ENCODE results near the gene SPDYE17. TPM values are rescaled to one million over a fixed set of nuclear protein-coding genes. Genes with fewer than 3 reads are reported as not detected.
"Not testable (repeated sequence)": the region's sequence is repeated elsewhere in the genome, so short reads cannot be mapped to it uniquely, and the experiment has no call there.

SPDYE17 gene
- total and polyA plus RNA-seq, 2 donors (not counting 1 experiment from before 2014, with no cell fraction given), result not detected

GRCh38 chr7:76985924-76986717 is 46.0 kb downstream of the SPDYE17 start:
- H3K4me2 ChIP-seq (replicated peaks; ENCODE audit: low read depth, low read length, poor library complexity, severe bottlenecking); H3K4me3 ChIP-seq (ENCODE audit: control extremely low read depth in 1 of 5, extremely low read depth in 1 of 5, insufficient read depth in 1 of 5, low read depth in 2 of 5, low read length in 4 of 5); H3K27me3 Mint-ChIP-seq; H3K79me2 ChIP-seq (ENCODE audit: control insufficient read depth, insufficient read depth, low read length); H3K4me3 Mint-ChIP-seq; POLR2A ChIA-PET; H2AFZ ChIP-seq (ENCODE audit: insufficient read depth, low read depth, low read length, poor library complexity, severe bottlenecking); H3K27ac ChIP-seq (ENCODE audit: low read length in 2 of 2); H3K36me3 ChIP-seq (replicated peaks in 1 of 2; ENCODE audit: control extremely low read depth in 1 of 2, control insufficient read depth in 1 of 2, extremely low read depth in 1 of 2, insufficient read depth in 2 of 2, low read length in 1 of 2); H3K9ac ChIP-seq (ENCODE audit: low read length); H3K9me3 Mint-ChIP-seq (ENCODE audit: insufficient read depth); H4K20me1 ChIP-seq (ENCODE audit: control insufficient read depth, insufficient read depth, low read length, poor library complexity, severe bottlenecking); ATAC-seq (ENCODE audit: low read depth); DNase-seq; H3K27me3 ChIP-seq (replicated peaks in 1 of 4; ENCODE audit: control extremely low read depth in 1 of 4, control insufficient read depth in 3 of 4, insufficient read depth in 4 of 4, low read length in 3 of 4); H3K4me1 ChIP-seq (ENCODE audit: control insufficient read depth in 2 of 2, insufficient read depth in 2 of 2, low read length in 2 of 2); H3K4me1 Mint-ChIP-seq; H3K9me3 ChIP-seq (ENCODE audit: control extremely low read depth in 1 of 3, control insufficient read depth in 2 of 3, insufficient read depth in 1 of 3, low read length in 2 of 3); intact Hi-C loops (cut with micrococcal nuclease); CTCF ChIA-PET: not testable (repeated sequence)
- H3K27ac Mint-ChIP-seq, result peak overlapping the region; percentile 20
- no CpG with 5 or more reads among the region's 16 CpGs for WGBS (ENCODE audit: insufficient coverage)

- H3K9me3 ChIP-seq (ENCODE audit: control extremely low read depth in 1 of 3, control insufficient read depth in 2 of 3, insufficient read depth in 1 of 3, low read length in 2 of 3); H3K4me3 Mint-ChIP-seq; H3K36me3 ChIP-seq (replicated peaks in 1 of 2; ENCODE audit: control extremely low read depth in 1 of 2, control insufficient read depth in 1 of 2, extremely low read depth in 1 of 2, insufficient read depth in 2 of 2, low read length in 1 of 2); DNase-seq; POLR2A ChIA-PET; H3K79me2 ChIP-seq (ENCODE audit: control insufficient read depth, insufficient read depth, low read length); H3K9me3 Mint-ChIP-seq (ENCODE audit: insufficient read depth); CTCF ChIA-PET; H4K20me1 ChIP-seq (ENCODE audit: control insufficient read depth, insufficient read depth, low read length, poor library complexity, severe bottlenecking); H3K4me3 ChIP-seq (ENCODE audit: control extremely low read depth in 1 of 5, extremely low read depth in 1 of 5, insufficient read depth in 1 of 5, low read depth in 2 of 5, low read length in 4 of 5); H3K27me3 Mint-ChIP-seq; H3K4me2 ChIP-seq (replicated peaks; ENCODE audit: low read depth, low read length, poor library complexity, severe bottlenecking); H3K4me1 ChIP-seq (ENCODE audit: control insufficient read depth in 2 of 2, insufficient read depth in 2 of 2, low read length in 2 of 2); H3K9ac ChIP-seq (ENCODE audit: low read length); intact Hi-C loops (cut with micrococcal nuclease); H2AFZ ChIP-seq (ENCODE audit: insufficient read depth, low read depth, low read length, poor library complexity, severe bottlenecking); H3K4me1 Mint-ChIP-seq; H3K27ac ChIP-seq (ENCODE audit: low read length in 2 of 2); H3K27me3 ChIP-seq (replicated peaks in 1 of 4; ENCODE audit: control extremely low read depth in 1 of 4, control insufficient read depth in 3 of 4, insufficient read depth in 4 of 4, low read length in 3 of 4); H3K27ac Mint-ChIP-seq: not testable (repeated sequence)
- no CpG with 5 or more reads among the region's 5 CpGs for WGBS (ENCODE audit: insufficient coverage)
- peak; percentile 97 for ATAC-seq (ENCODE audit: low read depth)
Observed at GRCh38 chr7:76984784-76985136, 47.4 kb downstream of the SPDYE17 start.

- H3K9me3 ChIP-seq (ENCODE audit: control extremely low read depth in 1 of 3, control insufficient read depth in 2 of 3, insufficient read depth in 1 of 3, low read length in 2 of 3); intact Hi-C loops (cut with micrococcal nuclease); H3K36me3 ChIP-seq (replicated peaks in 1 of 2; ENCODE audit: control extremely low read depth in 1 of 2, control insufficient read depth in 1 of 2, extremely low read depth in 1 of 2, insufficient read depth in 2 of 2, low read length in 1 of 2); H3K9me3 Mint-ChIP-seq (ENCODE audit: insufficient read depth); H4K20me1 ChIP-seq (ENCODE audit: control insufficient read depth, insufficient read depth, low read length, poor library complexity, severe bottlenecking); H3K27ac ChIP-seq (ENCODE audit: low read length in 2 of 2); ATAC-seq (ENCODE audit: low read depth); POLR2A ChIA-PET; H3K27ac Mint-ChIP-seq; H3K27me3 ChIP-seq (replicated peaks in 1 of 4; ENCODE audit: control extremely low read depth in 1 of 4, control insufficient read depth in 3 of 4, insufficient read depth in 4 of 4, low read length in 3 of 4); H3K4me1 Mint-ChIP-seq; H3K4me3 ChIP-seq (ENCODE audit: control extremely low read depth in 1 of 5, extremely low read depth in 1 of 5, insufficient read depth in 1 of 5, low read depth in 2 of 5, low read length in 4 of 5); H2AFZ ChIP-seq (ENCODE audit: insufficient read depth, low read depth, low read length, poor library complexity, severe bottlenecking); CTCF ChIA-PET; H3K4me2 ChIP-seq (replicated peaks; ENCODE audit: low read depth, low read length, poor library complexity, severe bottlenecking); H3K4me1 ChIP-seq (ENCODE audit: control insufficient read depth in 2 of 2, insufficient read depth in 2 of 2, low read length in 2 of 2); H3K27me3 Mint-ChIP-seq; DNase-seq; H3K79me2 ChIP-seq (ENCODE audit: control insufficient read depth, insufficient read depth, low read length); H3K4me3 Mint-ChIP-seq; H3K9ac ChIP-seq (ENCODE audit: low read length): not testable (repeated sequence)
- WGBS (ENCODE audit: insufficient coverage), result no CpG with 5 or more reads among the region's 19 CpGs
Observed at GRCh38 chr7:76983937-76984783, 48.0 kb downstream of the SPDYE17 start.

- H3K79me2 ChIP-seq (ENCODE audit: control insufficient read depth, insufficient read depth, low read length); H3K4me3 ChIP-seq (ENCODE audit: control extremely low read depth in 1 of 5, extremely low read depth in 1 of 5, insufficient read depth in 1 of 5, low read depth in 2 of 5, low read length in 4 of 5); H3K27ac ChIP-seq (ENCODE audit: low read length in 2 of 2); H3K4me3 Mint-ChIP-seq; H3K9me3 ChIP-seq (ENCODE audit: control extremely low read depth in 1 of 3, control insufficient read depth in 2 of 3, insufficient read depth in 1 of 3, low read length in 2 of 3); H3K27ac Mint-ChIP-seq; H3K9me3 Mint-ChIP-seq (ENCODE audit: insufficient read depth); intact Hi-C loops (cut with micrococcal nuclease); CTCF ChIA-PET; DNase-seq; H3K4me1 Mint-ChIP-seq; H3K4me1 ChIP-seq (ENCODE audit: control insufficient read depth in 2 of 2, insufficient read depth in 2 of 2, low read length in 2 of 2); ATAC-seq (ENCODE audit: low read depth); H3K27me3 Mint-ChIP-seq; H3K27me3 ChIP-seq (replicated peaks in 1 of 4; ENCODE audit: control extremely low read depth in 1 of 4, control insufficient read depth in 3 of 4, insufficient read depth in 4 of 4, low read length in 3 of 4); POLR2A ChIA-PET; H2AFZ ChIP-seq (ENCODE audit: insufficient read depth, low read depth, low read length, poor library complexity, severe bottlenecking); H3K36me3 ChIP-seq (replicated peaks in 1 of 2; ENCODE audit: control extremely low read depth in 1 of 2, control insufficient read depth in 1 of 2, extremely low read depth in 1 of 2, insufficient read depth in 2 of 2, low read length in 1 of 2); H3K4me2 ChIP-seq (replicated peaks; ENCODE audit: low read depth, low read length, poor library complexity, severe bottlenecking); H4K20me1 ChIP-seq (ENCODE audit: control insufficient read depth, insufficient read depth, low read length, poor library complexity, severe bottlenecking); H3K9ac ChIP-seq (ENCODE audit: low read length): not testable (repeated sequence)
- no CpG with 5 or more reads among the region's 5 CpGs for WGBS (ENCODE audit: insufficient coverage)
Observed at GRCh38 chr7:76983333-76983732, 48.8 kb downstream of the SPDYE17 start.

All from B cell (primary cell).